SK-N-SH treated with all-trans-retinoic acid at 6 μM for 48 hours (cell line): Measurements from ENCODE around the gene THRAP3.

ENCODE experiments used
- ATAC-seq: fragments of 200-7000 bp; cut with Tn5 transposase; 3 replicates; pipeline ENCODE4 v1.9.1; 2020; ENCODE audit warnings: mild to moderate bottlenecking, moderate library complexity
- BACH2 ChIP-seq: fragments of 250-450 bp; sonication (Bioruptor Pico); IDR thresholded peaks from 2 replicates; pipeline ENCODE4 v1.9.0; 2021; ENCODE audit warnings: mild to moderate bottlenecking, borderline replicate concordance
- CREB5 ChIP-seq: fragments of 250-450 bp; sonication (Bioruptor Pico); IDR thresholded peaks from 2 replicates; pipeline ENCODE4 v1.5.1; 2020; ENCODE audit warnings: low read depth, mild to moderate bottlenecking, moderate library complexity
- CSRNP3 ChIP-seq: fragments of 250-450 bp; sonication (Bioruptor Pico); IDR thresholded peaks from 2 replicates; pipeline ENCODE4 v1.5.1; 2021; ENCODE audit warnings: mild to moderate bottlenecking, moderate library complexity
- ESRRG ChIP-seq: fragments of 250-450 bp; sonication (Bioruptor Pico); IDR thresholded peaks from 2 replicates; pipeline ENCODE4 v1.6.1; 2021; ENCODE audit warnings: mild to moderate bottlenecking
- GLIS3 ChIP-seq: fragments of 250-450 bp; sonication (Bioruptor Pico); IDR thresholded peaks from 2 replicates; pipeline ENCODE4 v1.5.0; 2020; ENCODE audit warnings: mild to moderate bottlenecking, moderate library complexity
- POU6F1 ChIP-seq: fragments of 250-450 bp; sonication (Bioruptor Pico); IDR thresholded peaks from 2 replicates; pipeline ENCODE4 v1.8.0; 2021; ENCODE audit warnings: low read depth, mild to moderate bottlenecking, moderate library complexity, borderline replicate concordance
- PPARA ChIP-seq: fragments of 250-450 bp; sonication (Bioruptor Pico); IDR thresholded peaks from 2 replicates; pipeline ENCODE4 v1.5.0; 2020; ENCODE audit warnings: mild to moderate bottlenecking, borderline replicate concordance
- RARB ChIP-seq: fragments of 250-450 bp; sonication (Bioruptor Pico); IDR thresholded peaks from 2 replicates; pipeline ENCODE4 v1.8.0; 2021; ENCODE audit warnings: mild to moderate bottlenecking, moderate library complexity
- SNAI2 ChIP-seq: fragments of 250-450 bp; sonication (Bioruptor Pico); IDR thresholded peaks from 2 replicates; pipeline ENCODE4 v1.5.0; 2020; ENCODE audit warnings: mild to moderate bottlenecking, moderate library complexity
- TOX ChIP-seq: fragments of 250-450 bp; sonication (Bioruptor Pico); IDR thresholded peaks from 2 replicates; pipeline ENCODE4 v1.8.0; 2021; ENCODE audit warnings: mild to moderate bottlenecking, moderate library complexity, borderline replicate concordance
- TSHZ2 ChIP-seq: fragments of 250-450 bp; sonication (Bioruptor Pico); IDR thresholded peaks from 2 replicates; pipeline ENCODE4 v1.5.0; 2020; ENCODE audit warnings: mild to moderate bottlenecking, moderate library complexity
- ZC3H10 ChIP-seq: fragments of 250-450 bp; sonication (Bioruptor Pico); IDR thresholded peaks from 2 replicates; pipeline ENCODE4 v1.5.1; 2021; ENCODE audit warnings: mild to moderate bottlenecking, moderate library complexity
- ZFP3 ChIP-seq: fragments of 250-450 bp; sonication (Bioruptor Pico); IDR thresholded peaks from 2 replicates; pipeline ENCODE4 v1.5.0; 2020; ENCODE audit warnings: mild to moderate bottlenecking, moderate library complexity
- ZFP30 ChIP-seq: fragments of 450-650 bp; formaldehyde crosslinking; IDR thresholded peaks from 2 replicates; pipeline ENCODE4 v1.5.0; 2022; ENCODE audit warnings: mild to moderate bottlenecking, moderate library complexity
- ZNF565 ChIP-seq: fragments of 450-650 bp; formaldehyde crosslinking; conservative IDR thresholded peaks from 2 replicates; pipeline ENCODE4 v1.5.0; 2020; ENCODE audit warnings: low read depth, mild to moderate bottlenecking, moderate library complexity
- ZNF70 ChIP-seq: fragments of 450-650 bp; formaldehyde crosslinking; IDR thresholded peaks from 2 replicates; pipeline ENCODE4 v1.5.0; 2020; ENCODE audit warnings: mild to moderate bottlenecking, moderate library complexity
- ZNF8 ChIP-seq: fragments of 450-650 bp; formaldehyde crosslinking; IDR thresholded peaks from 2 replicates; pipeline ENCODE4 v1.5.0; 2020; ENCODE audit warnings: mild to moderate bottlenecking, moderate library complexity
- TF ChIP-seq, protein P1 (sequence below): fragments of 250-450 bp; sonication (Bioruptor Pico); IDR thresholded peaks from 2 replicates; pipeline ENCODE4 v1.8.0; 2020; ENCODE audit warnings: mild to moderate bottlenecking, moderate library complexity, borderline replicate concordance

THRAP3 gene

GRCh38 chr1:36208978-36209703 is 15.1 kb upstream of the THRAP3 start:
- TF ChIP-seq CREB5 (CRISPR knock-in tag) (no peak), TSHZ2 (no peak), GLIS3 (CRISPR knock-in tag) (no peak), ZFP30 (CRISPR knock-in tag) (no peak), BACH2 (CRISPR knock-in tag) (no peak), ZFP3 (CRISPR knock-in tag) (no peak), ESRRG (no peak)
- no peak for ATAC-seq

DNA sequence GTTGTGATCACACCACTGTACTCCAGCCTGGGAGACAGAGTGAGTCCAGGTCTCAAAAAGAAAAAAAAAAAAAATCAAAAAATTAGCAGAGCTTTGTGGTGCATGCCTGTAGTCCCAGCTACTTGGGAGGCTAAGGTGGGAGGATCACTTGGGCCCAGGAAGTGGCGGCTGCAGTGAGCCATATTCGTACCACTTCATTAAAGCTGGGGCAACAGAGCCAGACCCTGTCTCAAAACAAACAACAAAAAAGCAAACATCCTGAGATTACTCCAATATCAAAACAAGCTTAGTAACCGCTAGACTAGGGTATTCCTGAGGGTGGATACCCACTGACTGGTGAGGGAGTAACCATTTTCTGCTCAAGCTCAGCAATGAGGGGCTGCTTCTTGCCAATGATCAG is 12.9 kb upstream of the THRAP3 start:
- TF ChIP-seq TOX (no peak), ZC3H10 (CRISPR knock-in tag) (no peak), ZNF565 (CRISPR knock-in tag) (no peak), POU6F1 (CRISPR knock-in tag) (no peak), ZNF70 (CRISPR knock-in tag) (no peak), RARB (CRISPR knock-in tag) (no peak), CSRNP3 (CRISPR knock-in tag) (no peak), SNAI2 (CRISPR knock-in tag) (no peak), PPARA (CRISPR knock-in tag) (no peak), ESRRG (no peak), ZFP30 (CRISPR knock-in tag) (no peak), TSHZ2 (no peak), ZNF8 (CRISPR knock-in tag) (no peak), CREB5 (CRISPR knock-in tag) (no peak), ZFP3 (CRISPR knock-in tag) (no peak), GLIS3 (CRISPR knock-in tag) (no peak)
- TF ChIP-seq, protein P1, sequence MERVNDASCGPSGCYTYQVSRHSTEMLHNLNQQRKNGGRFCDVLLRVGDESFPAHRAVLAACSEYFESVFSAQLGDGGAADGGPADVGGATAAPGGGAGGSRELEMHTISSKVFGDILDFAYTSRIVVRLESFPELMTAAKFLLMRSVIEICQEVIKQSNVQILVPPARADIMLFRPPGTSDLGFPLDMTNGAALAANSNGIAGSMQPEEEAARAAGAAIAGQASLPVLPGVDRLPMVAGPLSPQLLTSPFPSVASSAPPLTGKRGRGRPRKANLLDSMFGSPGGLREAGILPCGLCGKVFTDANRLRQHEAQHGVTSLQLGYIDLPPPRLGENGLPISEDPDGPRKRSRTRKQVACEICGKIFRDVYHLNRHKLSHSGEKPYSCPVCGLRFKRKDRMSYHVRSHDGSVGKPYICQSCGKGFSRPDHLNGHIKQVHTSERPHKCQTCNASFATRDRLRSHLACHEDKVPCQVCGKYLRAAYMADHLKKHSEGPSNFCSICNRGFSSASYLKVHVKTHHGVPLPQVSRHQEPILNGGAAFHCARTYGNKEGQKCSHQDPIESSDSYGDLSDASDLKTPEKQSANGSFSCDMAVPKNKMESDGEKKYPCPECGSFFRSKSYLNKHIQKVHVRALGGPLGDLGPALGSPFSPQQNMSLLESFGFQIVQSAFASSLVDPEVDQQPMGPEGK (CRISPR knock-in tag): no peak
- no peak for ATAC-seq
